HTR-8/SVneo (cell line): ENCODE data around the gene EEF2KMT.
"Not testable (repeated sequence)": the region's sequence is repeated elsewhere in the genome, so short reads cannot be mapped to it uniquely, and the experiment has no call there.

ENCODE experiments used
- DNase-seq: peaks from one replicate; pipeline ENCODE4 v3.0.0; 2011; ENCODE audit warnings: low spot score, mixed read lengths; ENCODE audit not compliant: insufficient read length
- FAIRE-seq: peaks from 2 replicates; lab custom pipeline; 2011; peaks lifted over from hg19 to GRCh38; lab: Jason Lieb, UNC

Gene EEF2KMT

GRCh38 chr16:5046914-5047313, 50.7 kb downstream of the EEF2KMT start:
- no peak for DNase-seq
- FAIRE-seq, result no peak

- DNase-seq, result no peak
- FAIRE-seq, result no peak
These were observed 52.0 kb downstream of the EEF2KMT start for GRCh38 chr16:5045499-5046115.

- DNase-seq, FAIRE-seq: not testable (repeated sequence)
These were observed 53.0 kb downstream of the EEF2KMT start for GRCh38 chr16:5044581-5044980.

- FAIRE-seq (no peak), DNase-seq (no peak)
These were observed 53.5 kb downstream of the EEF2KMT start for GRCh38 chr16:5044011-5044540.

- peak; percentile 48 for DNase-seq
- FAIRE-seq, result no peak
These were observed 54.9 kb downstream of the EEF2KMT start for GRCh38 chr16:5042574-5043171.

- FAIRE-seq (no peak), DNase-seq (peak; percentile 65)
These were observed 55.9 kb downstream of the EEF2KMT start for GRCh38 chr16:5041600-5042133.

GRCh38 chr16:5040451-5040850, 57.1 kb downstream of the EEF2KMT start:
- no peak for DNase-seq
- FAIRE-seq, result no peak

- FAIRE-seq (no peak), DNase-seq (no peak)
These were observed 61.1 kb downstream of the EEF2KMT start for GRCh38 chr16:5036228-5037156.

GRCh38 chr16:5035909-5036227, 61.7 kb downstream of the EEF2KMT start:
- FAIRE-seq (no peak), DNase-seq (no peak)
